Left renal pelvis (tissue), 4 donors: ENCODE results near the gene USHBP1. TPM values are rescaled to one million over a fixed set of nuclear protein-coding genes. Genes with fewer than 3 reads are reported as not detected.

Source experiments
- DNase-seq, 4 donors: peaks; one replicate each; pipeline ENCODE4 v3.0.0-alpha.2; 2013; ENCODE audit warnings: low read depth in 4 of 4, low spot score in 3 of 4
- polyA plus RNA-seq, 4 donors: library from polyadenylated mRNA; unstranded; fragments of 120-200 nt; gene quantifications; one replicate each; pipeline ENCODE4 v1.2.1, GENCODE V29; 2013; ENCODE audit not compliant: insufficient read length in 4 of 4

USHBP1 gene
- polyA plus RNA-seq, 4 donors, result 3.1 to 9.0 (median 5.6) TPM

DNA sequence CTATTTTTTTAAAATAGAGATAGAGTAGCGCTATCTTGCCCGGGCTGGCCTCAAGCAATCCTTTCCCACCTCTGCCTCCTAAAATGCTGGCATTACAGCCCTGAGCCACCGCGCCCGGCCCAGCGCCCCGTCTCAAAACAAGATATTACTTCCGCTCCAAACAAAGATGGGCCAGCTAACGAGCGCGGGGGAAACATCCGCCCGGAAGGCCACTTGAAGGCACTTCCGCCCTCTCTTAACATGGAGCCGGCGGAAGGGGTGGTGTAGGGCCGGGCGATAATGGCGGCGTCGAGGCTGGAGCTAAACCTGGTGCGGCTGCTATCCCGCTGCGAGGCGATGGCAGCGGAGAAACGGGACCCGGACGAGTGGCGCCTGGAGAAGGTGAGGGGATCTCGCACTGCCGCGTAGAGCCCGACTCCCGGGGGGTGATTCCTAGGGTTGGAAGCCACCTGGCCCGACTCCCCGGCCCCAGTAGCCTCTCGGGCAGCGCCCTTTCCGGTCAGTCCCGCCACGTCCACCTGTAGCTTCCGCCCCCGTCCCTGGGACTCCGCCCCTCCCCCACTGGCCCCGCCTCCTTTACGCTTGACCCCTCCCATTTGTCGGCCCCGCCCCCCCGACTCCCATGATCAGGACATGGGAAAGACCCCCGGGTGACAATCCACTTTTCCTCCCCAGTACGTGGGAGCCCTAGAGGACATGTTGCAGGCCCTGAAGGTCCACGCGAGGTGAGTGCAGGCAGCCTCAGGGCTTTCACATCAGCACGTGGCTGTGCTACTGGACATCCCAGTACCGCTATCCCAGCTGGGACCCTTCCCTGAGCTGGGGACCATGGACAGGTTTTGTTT, 49.2 kb downstream of the USHBP1 start, which contains the start of gene USE1:
Gene USE1 (plus strand): TSS at position 231 of the 845 bp plus-strand sequence. CDS start 49 bp downstream, at position 280.
- DNase-seq, result peak; percentile 82 to 89 (median 88)

DNA sequence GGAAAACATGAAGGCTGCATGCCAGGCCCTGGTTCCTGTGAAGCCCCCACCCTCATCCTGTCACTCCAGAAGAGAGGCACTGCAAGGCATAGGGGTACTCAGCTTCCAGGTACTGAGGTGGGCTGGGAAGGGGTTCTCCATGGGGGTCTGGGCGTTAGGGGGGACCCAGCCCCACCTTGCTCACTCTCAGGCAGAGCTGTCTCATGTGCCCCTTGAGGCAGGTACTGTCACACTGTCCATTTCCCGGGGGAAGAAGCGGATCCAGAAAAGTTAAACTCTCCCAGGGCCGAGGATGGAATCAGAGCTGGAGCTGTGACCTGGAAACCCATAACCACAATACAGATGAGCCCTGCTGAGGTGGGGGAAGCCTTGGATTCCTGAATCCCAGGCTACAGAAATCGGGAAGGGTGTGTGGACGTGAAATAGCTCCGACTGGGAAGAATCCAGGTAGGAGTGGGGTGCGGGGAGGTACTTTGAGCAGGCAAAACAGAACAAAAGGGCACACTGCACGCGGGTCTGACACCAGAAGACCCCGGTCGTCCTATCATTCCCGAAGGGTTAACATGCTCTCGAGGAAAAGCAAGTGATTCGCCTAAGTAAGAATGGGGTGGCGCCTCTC, 49.9 kb downstream of the USHBP1 start:
- DNase-seq, result no peak

DNA sequence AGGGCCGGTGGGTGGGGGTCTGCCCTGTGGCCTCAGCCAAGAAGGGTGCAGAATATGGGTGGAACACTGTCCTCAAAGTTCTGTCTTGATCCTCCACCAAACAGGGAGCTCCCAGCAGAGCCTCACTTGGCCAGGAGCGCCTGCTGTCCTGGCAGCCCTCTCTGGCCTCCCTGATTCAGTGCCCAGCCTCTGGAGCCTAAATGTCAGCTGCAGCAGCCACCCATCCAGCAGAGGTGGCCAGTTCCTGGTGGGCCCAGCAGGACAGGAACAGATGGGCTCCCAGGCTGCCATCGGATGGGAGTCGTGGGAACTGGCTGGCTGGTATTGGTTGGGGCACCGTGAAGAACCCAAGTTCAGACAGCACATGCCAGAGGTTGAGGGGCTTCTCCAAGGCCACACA, 51.2 kb downstream of the USHBP1 start:
- no peak for DNase-seq

DNA sequence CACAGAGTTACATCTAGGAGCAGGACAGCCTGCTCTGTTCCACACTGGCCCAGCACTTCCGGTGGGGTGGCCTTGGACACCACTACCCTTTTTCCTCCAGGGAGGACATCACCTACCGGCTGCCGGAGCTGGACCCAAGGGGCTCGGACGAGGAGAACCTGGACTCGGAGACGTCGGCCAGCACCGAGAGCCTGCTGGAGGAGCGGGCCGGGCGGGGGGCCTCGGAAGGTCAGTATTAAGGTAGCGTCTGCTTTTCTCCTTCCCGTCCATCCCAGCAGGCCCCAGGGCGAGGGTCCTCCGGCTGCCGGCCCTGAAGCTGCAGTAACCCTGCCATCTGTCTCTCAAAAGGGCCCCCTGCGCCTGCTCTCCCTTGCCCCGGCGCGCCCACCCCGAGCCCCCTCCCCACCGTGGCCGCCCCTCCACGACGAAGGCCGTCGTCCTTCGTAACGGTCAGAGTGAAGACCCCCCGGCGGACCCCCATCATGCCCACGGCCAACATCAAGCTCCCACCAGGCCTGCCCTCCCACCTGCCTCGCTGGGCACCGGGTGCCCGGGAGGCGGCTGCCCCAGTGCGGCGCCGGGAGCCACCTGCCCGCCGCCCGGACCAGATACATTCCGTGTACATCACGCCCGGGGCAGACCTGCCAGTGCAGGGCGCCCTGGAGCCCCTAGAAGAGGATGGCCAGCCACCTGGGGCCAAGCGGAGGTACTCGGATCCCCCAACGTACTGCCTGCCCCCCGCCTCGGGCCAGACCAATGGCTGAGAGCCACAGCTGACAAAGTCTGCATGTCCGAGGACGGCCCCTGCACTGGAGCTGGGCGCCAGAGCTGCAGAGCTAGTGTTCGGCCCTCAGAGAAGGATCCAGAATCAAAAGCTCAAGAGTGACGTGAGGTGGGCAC, 52.7 kb downstream of the USHBP1 start:
- DNase-seq, result no peak

DNA sequence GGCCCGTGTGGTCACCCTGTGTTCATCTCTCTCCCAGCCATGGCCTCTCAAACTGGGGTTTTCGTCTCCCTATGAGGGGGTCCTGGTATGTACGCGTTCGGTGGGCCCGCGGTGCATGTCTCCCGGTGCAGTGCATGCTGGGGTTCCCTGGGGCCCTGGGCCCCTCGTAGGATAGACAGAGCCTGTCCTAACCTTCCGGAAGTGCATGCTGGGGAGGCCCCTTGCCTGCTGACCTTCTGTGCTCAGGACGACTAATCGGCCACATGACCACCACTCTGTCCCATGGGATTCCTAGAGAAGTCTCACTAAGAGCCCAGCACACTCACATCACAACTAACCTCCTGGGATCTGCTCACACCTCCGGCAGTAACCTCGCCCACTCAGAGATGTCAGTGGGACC, 54.2 kb downstream of the USHBP1 start:
- DNase-seq, result no peak

DNA sequence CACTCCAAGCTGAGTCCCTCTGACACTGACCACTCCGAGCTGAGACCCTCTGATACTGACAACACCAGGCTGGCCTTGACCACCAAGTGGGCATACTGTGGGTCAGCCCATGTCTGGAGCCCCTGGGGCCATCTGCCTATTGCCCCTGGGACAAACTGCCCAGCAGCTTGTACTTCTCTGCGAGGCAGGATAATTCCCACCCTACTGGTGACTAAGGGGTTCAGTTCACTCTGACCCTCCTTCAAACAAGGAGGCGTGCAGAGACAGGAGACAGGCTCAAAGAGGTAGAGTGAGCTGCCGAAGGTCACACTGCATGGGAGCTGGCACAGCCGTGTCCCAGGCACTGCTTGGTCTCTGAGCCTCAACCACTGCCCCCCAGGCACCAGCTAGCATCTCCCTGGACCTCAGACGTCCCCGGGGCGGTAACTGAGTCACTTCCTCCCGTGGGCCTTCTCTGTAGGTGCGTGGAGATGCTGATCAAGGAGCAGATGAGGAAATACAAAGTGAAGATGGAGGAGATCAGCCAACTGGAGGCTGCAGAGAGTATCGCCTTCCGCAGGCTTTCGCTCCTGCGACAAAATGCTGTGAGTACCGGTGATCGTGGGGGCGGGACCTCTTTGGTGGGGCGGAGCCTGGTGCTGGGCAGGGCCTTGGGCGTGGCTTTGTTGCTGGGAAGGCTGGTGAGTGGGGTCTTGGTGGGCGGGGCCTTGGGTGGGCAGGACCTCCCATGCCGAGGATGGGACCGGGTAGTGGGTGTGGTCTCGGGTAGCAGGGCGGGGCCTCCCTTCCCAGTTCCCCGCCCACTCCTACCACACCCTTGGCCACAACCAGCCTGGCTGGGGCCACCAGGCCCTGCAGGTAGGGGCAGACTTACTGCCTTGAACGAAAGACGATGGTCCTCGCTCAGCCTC, 55.2 kb downstream of the USHBP1 start:
- DNase-seq, result no peak

DNA sequence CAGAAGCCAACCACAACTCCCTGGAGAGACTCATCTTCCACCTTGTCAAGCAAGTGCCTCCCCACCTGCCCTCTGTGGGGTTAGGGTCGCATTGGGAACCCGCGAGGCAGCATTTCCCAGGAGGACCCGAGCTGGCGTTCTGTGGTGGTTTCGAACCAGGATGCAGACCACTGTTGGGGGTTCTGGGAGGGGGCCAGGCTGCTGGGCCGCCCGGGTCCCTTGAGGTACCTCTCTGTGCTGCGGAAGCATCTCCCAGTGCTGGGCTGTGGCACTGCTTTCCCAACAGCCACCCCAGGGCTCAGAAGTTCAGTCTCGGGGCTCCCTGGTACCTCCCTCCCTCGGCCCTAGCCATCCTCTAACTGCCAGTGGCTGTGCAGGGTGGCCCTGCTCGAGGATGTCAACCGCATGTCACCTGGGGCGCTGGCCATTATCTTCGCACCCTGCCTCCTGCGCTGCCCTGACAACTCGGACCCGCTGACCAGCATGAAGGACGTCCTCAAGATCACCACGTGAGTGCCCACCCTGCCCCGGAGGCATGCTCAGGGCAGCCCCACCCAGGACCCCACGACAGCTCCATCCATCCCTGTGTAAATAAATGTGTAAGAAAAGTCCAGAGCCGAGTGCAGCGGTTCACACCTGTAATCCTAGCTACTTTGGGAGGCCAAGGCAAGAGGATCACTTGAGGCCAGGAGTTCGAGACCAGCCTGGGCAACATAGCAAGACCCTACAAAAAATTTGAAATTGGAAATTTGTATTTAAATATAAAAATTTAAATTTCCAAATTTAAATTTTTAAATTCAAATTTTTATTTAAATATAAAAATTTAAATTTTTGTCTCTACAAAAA, 57.6 kb downstream of the USHBP1 start:
- no peak for DNase-seq

DNA sequence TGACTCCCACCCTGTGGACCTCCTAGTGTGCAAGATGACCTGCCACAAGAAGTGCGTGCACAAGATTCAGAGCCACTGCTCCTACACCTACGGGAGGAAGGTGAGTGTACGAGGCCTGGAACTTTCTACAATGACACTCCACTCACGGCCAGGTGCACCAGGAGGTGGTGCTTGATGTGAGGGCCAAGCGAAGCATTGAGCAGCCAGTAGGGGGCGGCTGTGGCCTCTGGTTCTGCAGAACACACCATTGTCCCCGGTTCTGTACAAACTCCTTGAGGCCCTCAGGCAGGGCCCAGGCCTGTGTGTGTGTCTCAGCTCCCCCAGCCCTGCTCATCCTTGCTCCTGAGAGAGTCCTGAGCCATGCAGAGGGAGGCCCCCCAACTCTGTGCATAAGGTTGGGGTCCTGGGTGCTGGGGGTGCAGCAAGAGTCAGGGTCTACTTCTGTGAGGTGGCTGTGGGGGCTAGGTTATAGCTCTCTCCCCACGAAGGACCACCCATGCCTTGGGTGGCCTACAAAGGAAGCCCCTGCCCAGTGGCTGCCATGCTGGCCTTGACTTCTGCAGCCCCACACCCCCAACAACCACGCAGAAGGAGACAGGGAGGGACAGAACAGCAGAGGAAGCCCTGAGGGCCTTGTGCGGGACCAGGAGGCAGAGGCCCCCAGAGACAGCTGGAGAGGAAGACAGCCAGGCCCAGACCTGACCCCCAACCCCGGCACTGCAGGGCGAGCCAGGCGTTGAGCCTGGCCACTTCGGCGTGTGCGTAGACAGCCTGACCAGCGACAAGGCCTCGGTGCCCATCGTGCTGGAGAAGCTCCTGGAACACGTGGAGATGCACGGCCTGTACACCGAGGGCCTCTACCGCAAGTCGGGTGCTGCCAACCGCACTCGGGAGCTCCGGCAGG, 59.1 kb downstream of the USHBP1 start:
- DNase-seq, result peak in 1 of 4 donors; percentile 24

DNA sequence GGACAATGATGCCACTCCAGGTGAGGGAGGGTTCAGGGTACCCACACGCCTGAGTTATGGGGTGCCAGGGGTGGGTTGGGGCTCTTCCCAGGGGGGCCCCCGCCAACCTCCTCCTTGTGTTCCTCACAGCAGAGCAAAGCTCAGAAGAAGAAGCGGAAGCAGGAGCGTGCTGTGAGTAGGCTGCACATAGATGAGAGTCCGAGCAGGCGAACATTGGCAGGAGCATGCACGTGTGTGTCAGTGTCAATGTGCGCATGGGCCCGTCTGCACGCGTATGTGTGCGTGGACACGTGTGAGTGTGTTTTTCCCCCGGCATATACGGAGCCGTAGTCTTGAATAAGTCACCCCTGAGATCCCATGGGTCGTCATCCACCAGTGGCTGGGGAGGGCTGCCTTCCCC, 61.8 kb downstream of the USHBP1 start:
- DNase-seq, result no peak

DNA sequence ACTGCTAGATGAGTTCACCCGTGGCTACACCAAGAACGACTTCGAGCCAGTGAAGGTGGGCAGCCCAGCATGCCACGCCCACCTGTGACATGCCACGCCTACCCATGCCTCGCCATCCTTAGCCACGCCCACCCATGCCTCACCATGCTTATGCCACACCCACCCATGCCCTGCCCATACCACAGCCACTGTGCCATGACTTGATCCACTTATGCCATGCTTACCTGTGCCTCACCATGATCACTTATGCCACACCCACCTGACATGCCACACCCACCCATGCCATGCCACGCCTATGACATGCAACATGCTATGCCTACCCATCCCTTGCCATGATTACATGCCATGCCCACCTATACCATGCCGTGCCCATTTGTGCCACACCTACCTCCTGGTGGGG, 62.3 kb downstream of the USHBP1 start:
- no peak for DNase-seq

DNA sequence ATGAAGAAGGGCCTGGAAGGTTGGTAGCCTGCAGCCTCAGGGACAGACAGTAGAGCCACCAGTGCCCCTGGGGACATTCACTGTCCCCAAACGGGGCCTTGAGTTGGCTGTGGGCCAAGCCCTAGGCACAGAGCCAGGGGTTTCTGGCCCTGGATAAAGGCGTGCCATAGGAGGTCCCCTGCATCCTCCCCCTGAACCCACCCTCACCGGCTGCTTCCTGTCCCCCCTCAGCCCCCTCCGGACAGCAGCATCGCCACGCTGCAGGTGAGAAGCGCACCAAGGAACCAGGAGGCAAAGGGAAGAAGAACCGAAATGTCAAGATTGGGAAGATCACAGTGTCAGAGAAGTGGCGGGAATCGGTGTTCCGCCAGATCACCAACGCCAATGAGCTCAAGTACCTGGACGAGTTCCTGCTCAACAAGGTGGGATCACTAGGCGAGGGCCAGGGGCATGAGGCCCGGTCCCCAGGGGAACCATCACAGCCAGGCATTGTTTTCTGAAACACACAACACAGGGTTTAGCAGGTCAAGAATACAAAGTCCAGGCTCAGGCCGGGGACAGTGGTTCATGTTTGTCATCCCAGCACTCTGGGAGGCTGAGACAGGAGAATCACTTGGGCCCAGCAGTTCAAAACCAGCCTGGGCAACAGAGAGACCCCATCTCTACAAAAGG, 64.0 kb downstream of the USHBP1 start:
- no peak for DNase-seq

Other genes with a start within 250 kb of the USHBP1 start
- gene CPAMD8, start 237.9 kb downstream of the USHBP1 start, polyA plus RNA-seq, result 10 to 100 TPM; 34.3 to 59.8 (median 40.3) TPM
- gene HAUS8, start 189.3 kb downstream of the USHBP1 start, polyA plus RNA-seq, result 10 to 100 TPM; 10.6 to 15.9 (median 13.9) TPM
- gene MYO9B, start 189.0 kb downstream of the USHBP1 start, polyA plus RNA-seq, result 10 to 100 TPM; 42.1 to 68.3 (median 52.2) TPM
- 10 to 100 TPM; 23.3 to 34.8 (median 24.4) TPM for gene USE1, start 49.4 kb downstream of the USHBP1 start, polyA plus RNA-seq
- 10 to 100 TPM; 13.2 to 23.2 (median 18.6) TPM for gene OCEL1, start 38.5 kb downstream of the USHBP1 start, polyA plus RNA-seq
- 10 to 100 TPM; 23.7 to 60.1 (median 32.9) TPM for gene NR2F6, start 18.8 kb downstream of the USHBP1 start, polyA plus RNA-seq
- gene BABAM1, start 2.7 kb upstream of the USHBP1 start, polyA plus RNA-seq, result 100 to 1,000 TPM in 3 of 4 donors, 10 to 100 TPM in 1; 87.4 to 121 (median 108) TPM
- gene ANKLE1, start 17.2 kb upstream of the USHBP1 start, polyA plus RNA-seq, result 1 to 10 TPM in 2 of 4 donors, under 1 TPM in 2; 0.76 to 1.6 (median 1.2) TPM
- 10 to 100 TPM in 2 of 4 donors, 1 to 10 TPM in 2; 7.8 to 13.5 (median 10.3) TPM for gene ABHD8, start 38.7 kb upstream of the USHBP1 start, polyA plus RNA-seq
- gene MRPL34, start 41.1 kb upstream of the USHBP1 start, polyA plus RNA-seq, result 10 to 100 TPM; 33.6 to 61.0 (median 48.6) TPM
- gene DDA1, start 44.8 kb upstream of the USHBP1 start, polyA plus RNA-seq, result 10 to 100 TPM; 30.1 to 43.6 (median 36.5) TPM
- 10 to 100 TPM in 3 of 4 donors, 1 to 10 TPM in 1; 7.5 to 19.8 (median 13.6) TPM for gene ANO8, start 70.1 kb upstream of the USHBP1 start, polyA plus RNA-seq
- 10 to 100 TPM; 12.2 to 32.5 (median 19.4) TPM for gene GTPBP3, start 72.8 kb upstream of the USHBP1 start, polyA plus RNA-seq
- 100 to 1,000 TPM in 3 of 4 donors, 10 to 100 TPM in 1; 75.0 to 188 (median 171) TPM for gene PLVAP, start 112.6 kb upstream of the USHBP1 start, polyA plus RNA-seq
- gene CCDC194, start 129.5 kb upstream of the USHBP1 start, polyA plus RNA-seq, result 1 to 10 TPM in 3 of 4 donors, under 1 TPM in 1; 0.57 to 5.4 (median 1.5) TPM
- 100 to 1,000 TPM in 3 of 4 donors, 10 to 100 TPM in 1; 58.8 to 143 (median 105) TPM for gene BST2, start 140.9 kb upstream of the USHBP1 start, polyA plus RNA-seq
- gene MVB12A, start 155.3 kb upstream of the USHBP1 start, polyA plus RNA-seq, result 10 to 100 TPM; 45.3 to 88.9 (median 51.3) TPM
- 1 to 10 TPM; 2.0 to 5.9 (median 3.2) TPM for gene TMEM221, start 183.9 kb upstream of the USHBP1 start, polyA plus RNA-seq
- under 1 TPM in 2 of 4 donors, not detected in 2; 0.26 to 0.43 TPM for gene NXNL1, start 196.2 kb upstream of the USHBP1 start, polyA plus RNA-seq
- 10 to 100 TPM; 11.0 to 22.6 (median 14.5) TPM for gene SLC27A1, start 205.8 kb upstream of the USHBP1 start, polyA plus RNA-seq
- gene PGLS, start 246.9 kb upstream of the USHBP1 start, polyA plus RNA-seq, result 10 to 100 TPM; 53.5 to 84.6 (median 58.2) TPM